Measurements from ENCODE around the gene ABCC5.

The ABCC5 gene

GRCh38 chr3:184016811-184017671, 643 bp downstream of the ABCC5 start:
- H3K27ac ChIP-seq (ENCODE audit: poor library complexity, severe bottlenecking): no peak overlapping the region
- H3K4me1 ChIP-seq (ENCODE audit: insufficient read depth, poor library complexity, severe bottlenecking): peaks cover 5% of the 10 kb centered on the region
- peaks cover 8% of the 10 kb centered on the region for H3K36me3 ChIP-seq (ENCODE audit: low read depth)
- no peak for DNase-seq (ENCODE audit: low spot score)
- H3K27me3 ChIP-seq (ENCODE audit: insufficient read depth, poor library complexity, severe bottlenecking): no peaks in the 10 kb centered on the region
- peak; percentile 79 for ATAC-seq (ENCODE audit: low read depth)
- H3K9me3 ChIP-seq (ENCODE audit: severe bottlenecking): no peaks in the 10 kb centered on the region
- TF ChIP-seq, protein P1, sequence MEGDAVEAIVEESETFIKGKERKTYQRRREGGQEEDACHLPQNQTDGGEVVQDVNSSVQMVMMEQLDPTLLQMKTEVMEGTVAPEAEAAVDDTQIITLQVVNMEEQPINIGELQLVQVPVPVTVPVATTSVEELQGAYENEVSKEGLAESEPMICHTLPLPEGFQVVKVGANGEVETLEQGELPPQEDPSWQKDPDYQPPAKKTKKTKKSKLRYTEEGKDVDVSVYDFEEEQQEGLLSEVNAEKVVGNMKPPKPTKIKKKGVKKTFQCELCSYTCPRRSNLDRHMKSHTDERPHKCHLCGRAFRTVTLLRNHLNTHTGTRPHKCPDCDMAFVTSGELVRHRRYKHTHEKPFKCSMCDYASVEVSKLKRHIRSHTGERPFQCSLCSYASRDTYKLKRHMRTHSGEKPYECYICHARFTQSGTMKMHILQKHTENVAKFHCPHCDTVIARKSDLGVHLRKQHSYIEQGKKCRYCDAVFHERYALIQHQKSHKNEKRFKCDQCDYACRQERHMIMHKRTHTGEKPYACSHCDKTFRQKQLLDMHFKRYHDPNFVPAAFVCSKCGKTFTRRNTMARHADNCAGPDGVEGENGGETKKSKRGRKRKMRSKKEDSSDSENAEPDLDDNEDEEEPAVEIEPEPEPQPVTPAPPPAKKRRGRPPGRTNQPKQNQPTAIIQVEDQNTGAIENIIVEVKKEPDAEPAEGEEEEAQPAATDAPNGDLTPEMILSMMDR (IDR thresholded peaks at IDR 0.05; ENCODE audit: poor library complexity, severe bottlenecking): peak; percentile 98
- peak overlapping the region; percentile 94 for H3K4me3 ChIP-seq (ENCODE audit: severe bottlenecking)

GRCh38 chr3:184016169-184016570, 1.5 kb downstream of the ABCC5 start:
- H3K36me3 ChIP-seq (ENCODE audit: low read depth): peaks cover 16% of the 10 kb centered on the region
- TF ChIP-seq, protein P1 (IDR thresholded peaks at IDR 0.05; ENCODE audit: poor library complexity, severe bottlenecking): no peak
- no peak overlapping the region for H3K27ac ChIP-seq (ENCODE audit: poor library complexity, severe bottlenecking)
- DNase-seq (ENCODE audit: low spot score): no peak
- no peak overlapping the region for H3K4me3 ChIP-seq (ENCODE audit: severe bottlenecking)
- H3K9me3 ChIP-seq (ENCODE audit: severe bottlenecking): no peaks in the 10 kb centered on the region
- peaks cover 5% of the 10 kb centered on the region for H3K4me1 ChIP-seq (ENCODE audit: insufficient read depth, poor library complexity, severe bottlenecking)
- H3K27me3 ChIP-seq (ENCODE audit: insufficient read depth, poor library complexity, severe bottlenecking): no peaks in the 10 kb centered on the region
- ATAC-seq (ENCODE audit: low read depth): no peak

- DNase-seq (ENCODE audit: low spot score) (no peak), ATAC-seq (ENCODE audit: low read depth) (no peak)
- Histone ChIP-seq H3K36me3 (ENCODE audit: low read depth) (peaks cover 19% of the 10 kb centered on the region), H3K4me1 (ENCODE audit: insufficient read depth, poor library complexity, severe bottlenecking) (peaks cover 5% of the 10 kb centered on the region), H3K27me3 (ENCODE audit: insufficient read depth, poor library complexity, severe bottlenecking) (no peaks in the 10 kb centered on the region), H3K4me3 (ENCODE audit: severe bottlenecking) (no peak overlapping the region), H3K9me3 (ENCODE audit: severe bottlenecking) (no peaks in the 10 kb centered on the region), H3K27ac (ENCODE audit: poor library complexity, severe bottlenecking) (no peak overlapping the region)
- TF ChIP-seq, protein P1 (IDR thresholded peaks at IDR 0.05; ENCODE audit: poor library complexity, severe bottlenecking): no peak
Measured at GRCh38 chr3:184015381-184016019, 2.2 kb downstream of the ABCC5 start.

GRCh38 chr3:184011937-184012889, 5.5 kb downstream of the ABCC5 start:
- Histone ChIP-seq H3K36me3 (ENCODE audit: low read depth) (peaks cover 28% of the 10 kb centered on the region), H3K9me3 (ENCODE audit: severe bottlenecking) (no peaks in the 10 kb centered on the region), H3K27ac (ENCODE audit: poor library complexity, severe bottlenecking) (no peak overlapping the region), H3K27me3 (ENCODE audit: insufficient read depth, poor library complexity, severe bottlenecking) (no peaks in the 10 kb centered on the region), H3K4me1 (ENCODE audit: insufficient read depth, poor library complexity, severe bottlenecking) (peaks cover 6% of the 10 kb centered on the region), H3K4me3 (ENCODE audit: severe bottlenecking) (no peak overlapping the region)
- TF ChIP-seq, protein P1 (IDR thresholded peaks at IDR 0.05; ENCODE audit: poor library complexity, severe bottlenecking): no peak
- ATAC-seq (ENCODE audit: low read depth): no peak
- DNase-seq (ENCODE audit: low spot score): no peak

Measured in RWPE2 (cell line).